ENCODE data around the gene VPS37B. TPM values are rescaled to one million over a fixed set of nuclear protein-coding genes. Genes with fewer than 3 reads are reported as not detected.
"Not testable (repeated sequence)": the region's sequence is repeated elsewhere in the genome, so short reads cannot be mapped to it uniquely, and the experiment has no call there.

VPS37B gene, protein sequence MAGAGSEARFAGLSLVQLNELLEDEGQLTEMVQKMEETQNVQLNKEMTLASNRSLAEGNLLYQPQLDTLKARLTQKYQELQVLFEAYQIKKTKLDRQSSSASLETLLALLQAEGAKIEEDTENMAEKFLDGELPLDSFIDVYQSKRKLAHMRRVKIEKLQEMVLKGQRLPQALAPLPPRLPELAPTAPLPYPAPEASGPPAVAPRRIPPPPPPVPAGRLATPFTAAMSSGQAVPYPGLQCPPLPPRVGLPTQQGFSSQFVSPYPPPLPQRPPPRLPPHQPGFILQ
- total RNA-seq (2012; rRNA removed), result 19.2 and 22.1 TPM in 2 replicates

DNA sequence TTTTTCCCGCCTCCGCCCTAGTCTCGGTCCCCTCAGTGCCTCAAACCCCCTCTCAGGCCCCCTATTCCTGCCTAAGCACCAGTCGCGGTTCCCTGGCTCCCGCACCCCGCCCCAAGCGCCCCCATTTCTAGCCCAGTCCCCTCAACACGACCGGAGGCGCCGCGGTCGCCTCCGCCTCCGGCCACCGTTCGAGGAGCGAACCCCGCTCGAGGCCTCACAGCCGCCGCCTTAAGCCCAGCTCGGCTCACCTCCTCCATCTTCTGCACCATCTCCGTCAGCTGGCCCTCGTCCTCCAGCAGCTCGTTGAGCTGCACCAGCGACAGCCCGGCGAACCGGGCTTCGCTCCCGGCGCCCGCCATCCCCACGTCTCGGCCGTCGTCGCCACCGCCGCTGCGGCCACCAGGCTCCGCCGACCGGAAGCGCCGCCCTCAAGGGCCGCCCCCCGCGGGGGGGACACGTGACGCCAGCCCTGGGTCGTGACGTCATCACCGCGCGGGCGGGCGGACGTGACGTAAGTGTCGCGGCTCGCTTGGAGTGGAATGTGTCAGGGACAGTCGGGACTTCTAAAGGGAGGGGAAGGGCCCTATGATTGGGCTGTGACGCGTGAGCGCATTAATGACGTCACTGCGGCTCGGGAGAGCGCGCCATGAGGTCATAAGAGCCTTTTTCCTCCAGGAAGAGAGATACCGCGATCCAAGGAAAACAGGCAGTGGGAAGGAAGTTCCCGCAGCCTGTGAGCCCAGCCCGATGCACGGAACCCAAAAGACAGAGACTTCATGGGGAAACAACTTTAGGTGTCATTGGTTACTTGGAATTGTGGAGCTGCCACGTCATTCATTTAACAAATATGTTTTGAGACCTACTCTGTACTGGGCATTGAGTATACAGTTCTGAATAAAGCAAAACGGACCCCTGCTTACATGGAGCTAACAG is at the start of gene VPS37B:
Gene VPS37B, minus strand, starts transcription at position 421 of the 933 bp plus-strand sequence. Its CDS starts 62 bp downstream, at position 359.
- Histone ChIP-seq H3K9ac (ENCODE audit: low read depth, low read length) (peak within 1 kb of the TSS; percentile 98), H3K9me3 (replicated peaks; ENCODE audit: low read length) (no peaks in the 10 kb centered on the region), H3K4me1 (ENCODE audit: control insufficient read depth, insufficient read depth, low read length) (peaks cover 54% of the 10 kb centered on the region), H3K27me3 (ENCODE audit: control insufficient read depth, insufficient read depth, low read length) (no peaks in the 10 kb centered on the region), H3K36me3 (ENCODE audit: insufficient read depth, low read length) (no peaks in the 10 kb centered on the region), H3K4me2 (ENCODE audit: low read length) (peak within 1 kb of the TSS; percentile 94), H3K4me3 (ENCODE audit: low read length) (peak within 1 kb of the TSS; percentile 93)

DNA sequence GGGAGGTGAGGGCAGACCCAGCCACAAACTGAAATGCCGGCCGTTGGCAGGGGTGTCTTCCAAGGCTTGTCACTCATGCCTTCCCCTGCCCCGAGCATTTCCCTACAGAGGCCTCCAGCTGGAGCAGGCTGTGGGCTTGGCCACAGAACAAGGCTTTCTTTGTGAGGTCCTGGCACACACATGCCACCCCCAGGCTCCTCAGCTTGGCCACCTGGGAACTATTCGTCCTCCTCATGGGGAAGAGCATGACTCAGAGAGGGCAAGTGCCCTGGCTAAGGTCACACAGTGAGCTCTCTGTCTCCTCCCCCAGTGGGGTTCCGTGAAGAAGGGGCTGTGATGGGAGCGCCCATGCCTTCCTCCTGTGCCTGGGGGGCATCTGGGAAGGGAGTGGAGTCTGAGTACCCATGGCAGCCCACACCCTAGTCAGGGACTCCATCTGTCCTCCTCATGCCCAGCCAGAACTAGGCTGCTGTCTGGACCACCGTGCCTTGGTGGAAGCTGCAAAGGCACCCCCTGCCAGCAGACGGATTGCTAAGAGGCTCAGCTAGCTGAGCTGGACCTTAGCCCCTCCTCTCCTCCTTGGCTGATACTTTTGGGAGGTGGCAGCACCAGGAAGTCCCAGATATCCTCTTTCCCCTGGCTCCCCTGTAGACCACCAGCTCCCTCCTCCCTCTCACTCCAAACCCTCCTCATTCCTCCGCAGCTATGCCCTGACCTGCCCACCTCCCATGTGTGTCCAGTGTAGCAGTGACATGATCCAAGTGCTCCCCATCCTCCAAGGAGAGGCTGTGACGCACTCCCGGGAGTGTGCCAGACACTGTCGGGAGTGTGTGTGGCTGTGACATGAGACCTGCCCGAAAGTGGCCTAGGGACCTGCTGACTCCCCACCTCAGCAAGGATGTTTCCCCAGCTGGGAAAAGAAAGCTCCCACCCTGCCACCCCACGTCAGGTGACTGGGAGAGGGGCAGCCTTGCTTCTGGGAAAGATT is 49.0 kb upstream of the VPS37B start:
- Histone ChIP-seq H3K4me2 (ENCODE audit: low read length) (peak overlapping the region; percentile 44), H3K9ac (ENCODE audit: low read depth, low read length) (no peak overlapping the region), H3K36me3 (ENCODE audit: insufficient read depth, low read length) (no peaks in the 10 kb centered on the region), H3K9me3 (replicated peaks; ENCODE audit: low read length) (no peaks in the 10 kb centered on the region), H3K4me3 (ENCODE audit: low read length) (no peak overlapping the region), H3K27me3 (ENCODE audit: control insufficient read depth, insufficient read depth, low read length) (no peaks in the 10 kb centered on the region), H3K4me1 (ENCODE audit: control insufficient read depth, insufficient read depth, low read length) (peaks cover 62% of the 10 kb centered on the region)

DNA sequence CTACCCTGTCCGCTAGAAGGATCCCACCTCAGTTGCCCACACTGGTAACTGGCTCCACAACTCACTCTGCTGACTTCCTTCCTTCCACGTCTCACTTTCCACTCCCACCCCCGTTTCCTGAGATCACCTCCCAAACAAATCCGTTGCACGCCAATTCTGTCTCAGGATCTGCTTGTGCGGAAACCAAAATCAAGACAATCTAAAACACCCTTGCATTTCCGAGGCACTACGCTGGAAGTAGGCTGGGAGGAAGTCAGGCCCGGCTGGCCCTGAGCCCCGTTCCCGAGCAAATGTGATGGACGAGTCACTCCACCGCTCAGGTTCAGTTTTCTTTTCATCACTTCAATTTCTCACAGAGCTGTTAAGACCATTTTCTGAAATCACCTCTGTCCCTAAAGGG is 47.3 kb upstream of the VPS37B start:
- Histone ChIP-seq H3K36me3 (ENCODE audit: insufficient read depth, low read length) (no peaks in the 10 kb centered on the region), H3K4me3 (ENCODE audit: low read length) (no peak overlapping the region), H3K4me2 (ENCODE audit: low read length) (peak overlapping the region; percentile 19), H3K4me1 (ENCODE audit: control insufficient read depth, insufficient read depth, low read length) (peaks cover 62% of the 10 kb centered on the region), H3K9ac (ENCODE audit: low read depth, low read length) (no peak overlapping the region), H3K27me3 (ENCODE audit: control insufficient read depth, insufficient read depth, low read length) (no peaks in the 10 kb centered on the region), H3K9me3 (replicated peaks; ENCODE audit: low read length) (no peaks in the 10 kb centered on the region)

DNA sequence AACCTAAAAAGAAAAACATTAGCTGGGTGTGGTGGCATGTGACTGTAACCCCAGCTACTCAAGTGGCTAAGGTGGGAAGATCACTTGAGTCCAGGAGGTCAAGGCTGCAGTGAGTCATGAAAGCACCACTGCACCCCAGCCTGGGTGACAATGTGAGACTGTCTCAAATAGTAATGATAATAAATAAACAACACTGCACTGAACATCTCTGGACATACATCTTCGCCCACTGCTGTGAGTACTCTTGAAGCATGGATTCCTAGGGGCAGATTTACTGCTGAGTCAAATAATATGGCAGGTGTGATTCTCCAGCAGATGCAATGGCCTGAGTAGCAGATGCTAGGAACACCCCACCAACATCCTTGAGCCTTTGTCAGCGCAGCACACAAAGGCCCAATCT is 46.7 kb upstream of the VPS37B start:
- H3K36me3 ChIP-seq (ENCODE audit: insufficient read depth, low read length), result no peaks in the 10 kb centered on the region
- H3K4me3 ChIP-seq (ENCODE audit: low read length), result no peak overlapping the region
- H3K9ac ChIP-seq (ENCODE audit: low read depth, low read length), result no peak overlapping the region
- H3K4me2 ChIP-seq (ENCODE audit: low read length), result no peak overlapping the region
- peaks cover 60% of the 10 kb centered on the region for H3K4me1 ChIP-seq (ENCODE audit: control insufficient read depth, insufficient read depth, low read length)
- H3K9me3 ChIP-seq (replicated peaks; ENCODE audit: low read length), result no peaks in the 10 kb centered on the region
- no peaks in the 10 kb centered on the region for H3K27me3 ChIP-seq (ENCODE audit: control insufficient read depth, insufficient read depth, low read length)

DNA sequence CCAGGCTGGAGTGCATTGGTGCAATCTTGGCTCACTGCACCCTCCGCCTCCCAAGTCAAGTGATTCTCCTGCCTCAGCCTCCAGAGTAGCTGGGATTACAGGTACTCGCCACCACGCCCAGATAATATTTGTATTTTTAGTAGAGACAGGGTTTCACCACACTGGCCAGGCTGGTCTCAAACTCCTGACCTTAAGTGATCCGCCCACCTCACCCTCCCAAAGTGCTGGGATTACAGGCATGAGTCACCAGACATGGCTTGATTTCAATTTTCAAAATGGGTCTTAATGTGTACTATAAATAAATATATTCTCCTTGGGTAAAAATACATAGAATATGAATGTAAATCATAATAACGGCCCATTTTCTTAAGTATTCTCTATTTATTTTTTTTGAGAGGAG is 45.4 kb upstream of the VPS37B start:
- H3K4me2 ChIP-seq (ENCODE audit: low read length); H3K36me3 ChIP-seq (ENCODE audit: insufficient read depth, low read length); H3K4me3 ChIP-seq (ENCODE audit: low read length); H3K9ac ChIP-seq (ENCODE audit: low read depth, low read length); H3K9me3 ChIP-seq (replicated peaks; ENCODE audit: low read length); H3K27me3 ChIP-seq (ENCODE audit: control insufficient read depth, insufficient read depth, low read length): not testable (repeated sequence)
- peaks cover 48% of the 10 kb centered on the region for H3K4me1 ChIP-seq (ENCODE audit: control insufficient read depth, insufficient read depth, low read length)

DNA sequence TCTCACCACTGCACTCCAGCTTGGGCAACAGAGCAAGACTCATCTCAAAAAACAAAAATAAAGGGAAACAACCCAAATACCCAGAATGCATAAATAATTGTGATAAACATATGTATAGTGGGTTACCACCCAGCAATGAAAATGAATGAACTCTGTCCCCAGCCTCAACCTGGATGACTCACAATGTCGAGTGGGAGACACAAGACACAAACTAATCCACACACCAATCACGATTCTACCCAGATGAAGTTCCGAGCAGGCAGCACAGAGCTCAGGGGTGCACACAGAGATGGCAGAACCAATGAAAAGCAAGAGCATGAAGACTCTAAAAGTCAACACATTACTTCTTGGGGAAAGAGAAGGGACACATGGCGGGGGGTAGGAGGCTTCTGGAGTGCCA is 43.2 kb upstream of the VPS37B start:
- Histone ChIP-seq H3K4me1 (ENCODE audit: control insufficient read depth, insufficient read depth, low read length) (peaks cover 29% of the 10 kb centered on the region), H3K36me3 (ENCODE audit: insufficient read depth, low read length) (no peaks in the 10 kb centered on the region), H3K9ac (ENCODE audit: low read depth, low read length) (no peak overlapping the region), H3K4me3 (ENCODE audit: low read length) (no peak overlapping the region), H3K4me2 (ENCODE audit: low read length) (no peak overlapping the region), H3K9me3 (replicated peaks; ENCODE audit: low read length) (no peaks in the 10 kb centered on the region), H3K27me3 (ENCODE audit: control insufficient read depth, insufficient read depth, low read length) (no peaks in the 10 kb centered on the region)

DNA sequence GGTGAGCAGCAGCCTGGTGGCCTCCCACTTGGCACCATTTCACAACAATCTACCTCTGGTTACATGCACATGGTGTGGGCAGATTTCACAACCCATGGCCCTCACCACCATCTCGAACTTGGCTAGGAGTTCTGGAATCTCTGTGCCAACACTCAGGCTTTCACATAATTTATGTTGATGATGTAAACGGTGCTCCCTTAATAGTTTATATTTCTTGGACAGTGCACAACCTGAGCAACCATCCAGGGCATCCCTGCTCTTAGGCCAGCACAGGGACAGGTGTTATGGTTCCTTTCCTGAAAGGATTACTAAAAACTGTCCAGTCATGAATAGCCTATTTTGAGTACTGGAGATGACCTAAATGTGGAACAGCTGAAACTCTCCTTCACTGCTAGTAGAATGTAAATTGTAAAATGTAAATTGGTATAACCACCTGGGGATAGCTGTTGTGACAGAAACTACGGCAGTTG is 41.7 kb upstream of the VPS37B start:
- Histone ChIP-seq H3K9ac (ENCODE audit: low read depth, low read length) (no peak overlapping the region), H3K27me3 (ENCODE audit: control insufficient read depth, insufficient read depth, low read length) (no peaks in the 10 kb centered on the region), H3K4me3 (ENCODE audit: low read length) (no peak overlapping the region), H3K4me2 (ENCODE audit: low read length) (no peak overlapping the region), H3K36me3 (ENCODE audit: insufficient read depth, low read length) (no peaks in the 10 kb centered on the region), H3K4me1 (ENCODE audit: control insufficient read depth, insufficient read depth, low read length) (peaks cover 17% of the 10 kb centered on the region), H3K9me3 (replicated peaks; ENCODE audit: low read length) (no peaks in the 10 kb centered on the region)

DNA sequence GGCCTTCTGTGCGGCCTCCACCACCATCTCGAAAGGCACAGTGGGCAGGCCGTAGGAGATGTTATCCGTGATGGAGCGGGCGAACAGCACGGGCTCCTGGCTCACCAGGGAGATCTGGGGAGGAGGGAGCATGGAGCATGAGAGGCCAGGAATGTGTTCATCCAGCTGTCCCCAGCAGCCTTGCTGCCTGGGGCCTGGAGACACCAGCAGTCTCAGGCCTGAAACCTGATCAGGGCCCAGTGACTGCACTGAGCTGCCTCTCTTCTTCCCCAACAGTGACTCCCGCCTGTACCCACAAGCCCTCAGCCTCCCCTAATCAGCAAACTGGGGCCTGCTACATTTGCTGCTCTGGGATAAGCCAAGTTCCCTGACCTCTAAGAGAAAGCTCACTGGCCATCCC is 39.4 kb upstream of the VPS37B start:
- H3K4me3 ChIP-seq (ENCODE audit: low read length), result no peak overlapping the region
- no peak overlapping the region for H3K9ac ChIP-seq (ENCODE audit: low read depth, low read length)

DNA sequence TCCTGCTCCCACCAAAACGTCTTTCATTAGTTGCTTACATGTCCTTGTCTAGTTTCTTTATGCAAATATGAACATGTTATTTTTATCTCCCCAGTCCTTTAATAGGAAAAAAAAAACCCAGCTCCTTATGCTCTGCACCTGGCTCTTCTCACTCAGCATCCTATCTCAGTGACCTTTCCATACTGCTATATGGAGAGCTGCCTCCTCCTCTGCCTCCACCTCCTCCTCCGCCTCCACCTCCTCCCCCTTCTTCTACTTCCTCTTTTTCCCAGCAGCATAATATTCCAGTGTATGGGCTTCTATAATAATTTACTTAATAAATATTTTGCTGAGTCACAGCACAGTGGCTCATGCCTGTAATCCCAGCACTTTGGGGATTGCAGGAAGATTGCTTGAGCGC is 38.8 kb upstream of the VPS37B start:
- Histone ChIP-seq H3K4me3 (ENCODE audit: low read length) (no peak overlapping the region), H3K4me1 (ENCODE audit: control insufficient read depth, insufficient read depth, low read length) (no peaks in the 10 kb centered on the region), H3K36me3 (ENCODE audit: insufficient read depth, low read length) (no peaks in the 10 kb centered on the region), H3K9ac (ENCODE audit: low read depth, low read length) (no peak overlapping the region), H3K27me3 (ENCODE audit: control insufficient read depth, insufficient read depth, low read length) (peaks cover 2% of the 10 kb centered on the region), H3K4me2 (ENCODE audit: low read length) (no peak overlapping the region), H3K9me3 (replicated peaks; ENCODE audit: low read length) (no peaks in the 10 kb centered on the region)

More for the DNA sequence above, 39.4 kb upstream of the VPS37B start:
- H3K4me2 ChIP-seq (ENCODE audit: low read length), result no peak overlapping the region
- no peaks in the 10 kb centered on the region for H3K36me3 ChIP-seq (ENCODE audit: insufficient read depth, low read length)
- no peaks in the 10 kb centered on the region for H3K4me1 ChIP-seq (ENCODE audit: control insufficient read depth, insufficient read depth, low read length)
- no peaks in the 10 kb centered on the region for H3K27me3 ChIP-seq (ENCODE audit: control insufficient read depth, insufficient read depth, low read length)
- H3K9me3 ChIP-seq (replicated peaks; ENCODE audit: low read length), result no peaks in the 10 kb centered on the region

DNA sequence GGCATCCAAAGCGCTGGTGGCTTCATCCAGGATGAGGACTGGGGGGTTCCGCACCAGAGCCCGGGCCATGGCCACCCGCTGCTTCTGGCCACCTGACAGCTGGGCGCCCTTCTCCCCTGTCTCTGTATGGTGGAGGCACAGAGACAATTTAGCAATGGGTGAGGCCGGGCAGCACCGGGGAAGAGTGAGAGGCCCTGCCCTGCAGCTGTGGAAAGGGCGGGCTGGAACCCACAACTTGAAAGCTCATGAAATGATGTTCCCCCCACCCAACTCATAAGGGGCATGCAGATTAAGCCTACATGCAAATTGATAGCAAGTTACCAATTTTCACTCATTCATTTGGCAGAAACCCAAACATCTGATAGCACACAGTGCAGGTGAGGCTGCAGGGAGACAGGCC is 36.3 kb upstream of the VPS37B start:
- Histone ChIP-seq H3K27me3 (ENCODE audit: control insufficient read depth, insufficient read depth, low read length) (peaks cover 2% of the 10 kb centered on the region), H3K9me3 (replicated peaks; ENCODE audit: low read length) (no peaks in the 10 kb centered on the region), H3K36me3 (ENCODE audit: insufficient read depth, low read length) (no peaks in the 10 kb centered on the region), H3K4me1 (ENCODE audit: control insufficient read depth, insufficient read depth, low read length) (no peaks in the 10 kb centered on the region), H3K9ac (ENCODE audit: low read depth, low read length) (no peak overlapping the region), H3K4me3 (ENCODE audit: low read length) (no peak overlapping the region), H3K4me2 (ENCODE audit: low read length) (no peak overlapping the region)

DNA sequence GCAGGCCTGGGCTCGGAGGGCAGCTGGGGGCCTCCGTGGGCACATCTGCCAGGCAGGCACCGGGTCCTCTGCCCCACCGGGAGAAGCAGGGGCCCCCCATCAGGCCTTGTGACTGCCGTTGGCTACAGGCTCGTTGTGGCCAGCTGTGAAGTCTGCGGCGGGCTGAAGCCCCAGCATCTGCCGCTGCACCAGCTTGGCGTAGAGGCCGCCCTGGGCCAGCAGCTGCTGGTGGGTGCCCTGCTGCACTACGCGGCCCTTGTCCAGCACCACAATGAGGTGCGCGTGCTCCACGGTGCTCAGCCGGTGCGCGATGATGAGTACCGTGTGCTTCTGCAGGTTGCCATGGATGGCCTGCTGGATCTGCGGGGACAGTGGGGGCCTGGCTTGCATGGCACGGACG is 33.9 kb upstream of the VPS37B start:
- H3K9me3 ChIP-seq (replicated peaks; ENCODE audit: low read length), result no peaks in the 10 kb centered on the region
- no peak overlapping the region for H3K9ac ChIP-seq (ENCODE audit: low read depth, low read length)
- no peaks in the 10 kb centered on the region for H3K36me3 ChIP-seq (ENCODE audit: insufficient read depth, low read length)
- H3K4me1 ChIP-seq (ENCODE audit: control insufficient read depth, insufficient read depth, low read length), result no peaks in the 10 kb centered on the region
- H3K4me3 ChIP-seq (ENCODE audit: low read length), result no peak overlapping the region
- peaks cover 2% of the 10 kb centered on the region for H3K27me3 ChIP-seq (ENCODE audit: control insufficient read depth, insufficient read depth, low read length)
- no peak overlapping the region for H3K4me2 ChIP-seq (ENCODE audit: low read length)

Measured in skeletal muscle satellite cell (primary cell).